ENCODE data around the gene FAN1. TPM values are rescaled to one million over a fixed set of nuclear protein-coding genes. Genes with fewer than 3 reads are reported as not detected.

Gene FAN1
- polyA plus RNA-seq, 4 donors, result 3.2 to 18.2 (median 8.8) TPM

- H3K27me3 ChIP-seq (ENCODE audit: control insufficient read depth in 3 of 3, insufficient read depth in 3 of 3, low read length in 3 of 3), result no peaks in the 10 kb centered on the region
- peaks cover 12 to 58% (median 36%) of the 10 kb centered on the region in 3 donors for H3K36me3 ChIP-seq (ENCODE audit: control insufficient read depth in 3 of 3, insufficient read depth in 2 of 3, low read depth in 1 of 3, low read length in 3 of 3)
- 82 to 87% (median 84%) methylated on average over 6 of the region's 6 CpGs for WGBS, 3 donors
- H3K4me3 ChIP-seq (ENCODE audit: low read depth in 1 of 3, low read length in 3 of 3), result no peak overlapping the region
- no peaks in the 10 kb centered on the region for H3K9me3 ChIP-seq (ENCODE audit: control insufficient read depth in 2 of 2, insufficient read depth in 1 of 2, low read depth in 1 of 2, low read length in 1 of 2)
- no peak overlapping the region for H3K27ac ChIP-seq (ENCODE audit: low read depth in 1 of 3, low read length in 2 of 3)
- no peaks in the 10 kb centered on the region for H3K4me1 ChIP-seq (ENCODE audit: control insufficient read depth in 3 of 3, insufficient read depth in 2 of 3, low read depth in 1 of 3, low read length in 2 of 3)
- no peak for FAIRE-seq
- peak; percentile 8 to 29 for DNase-seq
Observed at GRCh38 chr15:30956216-30957124, 52.8 kb downstream of the FAN1 start.

DNA sequence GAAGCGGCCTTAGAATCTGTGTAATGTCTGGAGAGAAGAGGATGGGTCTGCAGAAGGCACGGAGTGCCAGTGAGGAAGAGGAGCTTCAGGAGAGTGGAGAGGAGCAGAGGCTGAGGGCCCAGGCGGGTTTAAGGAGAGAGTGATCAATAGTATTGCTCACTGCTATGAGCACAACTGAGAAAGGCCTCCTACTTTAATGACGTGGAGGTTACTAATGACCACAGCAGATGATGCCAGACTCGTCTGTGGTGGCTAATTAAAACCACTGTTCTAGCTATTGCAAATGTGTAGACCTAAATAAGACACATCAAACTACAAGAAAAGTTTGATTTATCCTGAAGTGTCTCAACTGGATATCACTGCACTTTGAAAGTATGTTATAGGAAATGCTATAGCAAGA lies 54.5 kb downstream of the FAN1 start:
- Histone ChIP-seq H3K4me3 (ENCODE audit: low read depth in 1 of 3, low read length in 3 of 3) (no peak overlapping the region), H3K27ac (ENCODE audit: low read depth in 1 of 3, low read length in 2 of 3) (no peak overlapping the region), H3K4me1 (ENCODE audit: control insufficient read depth in 3 of 3, insufficient read depth in 2 of 3, low read depth in 1 of 3, low read length in 2 of 3) (no peaks in the 10 kb centered on the region), H3K27me3 (ENCODE audit: control insufficient read depth in 3 of 3, insufficient read depth in 3 of 3, low read length in 3 of 3) (no peaks in the 10 kb centered on the region), H3K9me3 (ENCODE audit: control insufficient read depth in 2 of 2, insufficient read depth in 1 of 2, low read depth in 1 of 2, low read length in 1 of 2) (no peaks in the 10 kb centered on the region), H3K36me3 (ENCODE audit: control insufficient read depth in 3 of 3, insufficient read depth in 2 of 3, low read depth in 1 of 3, low read length in 3 of 3) (peaks cover 3 to 50% (median 32%) of the 10 kb centered on the region in 3 donors)
- DNase-seq (no peak), FAIRE-seq (no peak)
- 89 to 93% (median 91%) methylated on average over 5 of the region's 5 CpGs for WGBS, 3 donors

GRCh38 chr15:30962079-30962478 lies 58.4 kb downstream of the FAN1 start:
- DNase-seq (no peak), FAIRE-seq (no peak)
- Histone ChIP-seq H3K27ac (ENCODE audit: low read depth in 1 of 3, low read length in 2 of 3) (no peak overlapping the region), H3K4me3 (ENCODE audit: low read depth in 1 of 3, low read length in 3 of 3) (no peak overlapping the region), H3K4me1 (ENCODE audit: control insufficient read depth in 3 of 3, insufficient read depth in 2 of 3, low read depth in 1 of 3, low read length in 2 of 3) (no peaks in the 10 kb centered on the region), H3K9me3 (ENCODE audit: control insufficient read depth in 2 of 2, insufficient read depth in 1 of 2, low read depth in 1 of 2, low read length in 1 of 2) (no peaks in the 10 kb centered on the region), H3K36me3 (ENCODE audit: control insufficient read depth in 3 of 3, insufficient read depth in 2 of 3, low read depth in 1 of 3, low read length in 3 of 3) (peaks cover 5 to 35% (median 26%) of the 10 kb centered on the region in 3 donors), H3K27me3 (ENCODE audit: control insufficient read depth in 3 of 3, insufficient read depth in 3 of 3, low read length in 3 of 3) (no peaks in the 10 kb centered on the region)

- H3K4me3 ChIP-seq (ENCODE audit: low read depth in 1 of 3, low read length in 3 of 3), result no peak overlapping the region
- DNase-seq (no peak), FAIRE-seq (no peak)
- whole genome bisulfite sequencing, 3 donors, result 94 to 96% (median 96%) methylated on average over 3 of the region's 3 CpGs
- H3K27ac ChIP-seq (ENCODE audit: low read depth in 1 of 3, low read length in 2 of 3), result no peak overlapping the region
- peaks cover 5 to 30% (median 25%) of the 10 kb centered on the region in 3 donors for H3K36me3 ChIP-seq (ENCODE audit: control insufficient read depth in 3 of 3, insufficient read depth in 2 of 3, low read depth in 1 of 3, low read length in 3 of 3)
- no peaks in the 10 kb centered on the region for H3K9me3 ChIP-seq (ENCODE audit: control insufficient read depth in 2 of 2, insufficient read depth in 1 of 2, low read depth in 1 of 2, low read length in 1 of 2)
- H3K4me1 ChIP-seq (ENCODE audit: control insufficient read depth in 3 of 3, insufficient read depth in 2 of 3, low read depth in 1 of 3, low read length in 2 of 3), result no peaks in the 10 kb centered on the region
- no peaks in the 10 kb centered on the region for H3K27me3 ChIP-seq (ENCODE audit: control insufficient read depth in 3 of 3, insufficient read depth in 3 of 3, low read length in 3 of 3)
Observed at GRCh38 chr15:30962659-30963058, 58.9 kb downstream of the FAN1 start.

DNA sequence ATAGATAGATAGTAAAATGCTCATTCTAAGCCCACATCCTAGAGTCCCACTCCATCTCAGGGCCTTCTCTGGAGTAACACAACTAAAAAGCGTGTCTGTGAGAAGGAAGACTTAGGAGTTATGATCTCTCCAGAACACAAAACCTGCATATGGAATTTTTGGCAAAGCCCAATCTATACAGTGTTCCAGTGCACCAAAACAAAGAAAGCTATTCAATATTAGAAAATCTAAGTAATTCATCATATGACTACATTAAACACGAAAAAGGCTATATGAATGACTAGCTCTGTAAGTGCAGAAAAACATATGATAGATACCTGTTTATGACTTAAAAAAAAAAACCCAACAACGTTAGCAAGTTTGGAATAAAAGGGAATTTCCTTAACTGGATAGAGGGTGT lies 60.0 kb downstream of the FAN1 start:
- FAIRE-seq (no peak), DNase-seq (no peak)
- Histone ChIP-seq H3K36me3 (ENCODE audit: control insufficient read depth in 3 of 3, insufficient read depth in 2 of 3, low read depth in 1 of 3, low read length in 3 of 3) (peaks cover 5 to 26% (median 23%) of the 10 kb centered on the region in 3 donors), H3K27ac (ENCODE audit: low read depth in 1 of 3, low read length in 2 of 3) (no peak overlapping the region), H3K4me1 (ENCODE audit: control insufficient read depth in 3 of 3, insufficient read depth in 2 of 3, low read depth in 1 of 3, low read length in 2 of 3) (no peaks in the 10 kb centered on the region), H3K27me3 (ENCODE audit: control insufficient read depth in 3 of 3, insufficient read depth in 3 of 3, low read length in 3 of 3) (no peaks in the 10 kb centered on the region), H3K9me3 (ENCODE audit: control insufficient read depth in 2 of 2, insufficient read depth in 1 of 2, low read depth in 1 of 2, low read length in 1 of 2) (no peaks in the 10 kb centered on the region), H3K4me3 (ENCODE audit: low read depth in 1 of 3, low read length in 3 of 3) (no peak overlapping the region)
- WGBS, 3 donors, result 75 to 79% (median 79%) methylated on average over 3 of the region's 3 CpGs

DNA sequence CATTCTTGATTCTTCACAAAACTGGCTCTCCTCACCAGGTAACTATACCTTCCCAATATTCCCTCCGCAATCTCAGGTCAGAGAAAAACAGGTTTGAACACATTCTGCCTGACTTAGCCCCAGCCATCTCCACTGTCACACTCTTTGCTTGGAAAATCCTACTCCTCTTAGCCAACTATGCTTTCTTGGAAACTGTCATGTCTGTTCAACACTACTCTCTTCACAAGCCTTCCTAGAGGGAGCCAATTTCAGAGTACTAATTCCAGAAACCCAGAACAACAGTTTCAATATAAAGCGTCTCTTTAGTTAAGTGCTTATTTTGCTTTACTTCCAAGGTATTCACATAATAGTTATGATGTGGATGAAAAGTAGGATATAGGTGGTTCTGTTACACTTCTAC lies 66.0 kb downstream of the FAN1 start:
- Histone ChIP-seq H3K9me3 (ENCODE audit: control insufficient read depth in 2 of 2, insufficient read depth in 1 of 2, low read depth in 1 of 2, low read length in 1 of 2) (no peaks in the 10 kb centered on the region), H3K4me1 (ENCODE audit: control insufficient read depth in 3 of 3, insufficient read depth in 2 of 3, low read depth in 1 of 3, low read length in 2 of 3) (no peaks in the 10 kb centered on the region), H3K27ac (ENCODE audit: low read depth in 1 of 3, low read length in 2 of 3) (no peak overlapping the region), H3K4me3 (ENCODE audit: low read depth in 1 of 3, low read length in 3 of 3) (no peak overlapping the region), H3K27me3 (ENCODE audit: control insufficient read depth in 3 of 3, insufficient read depth in 3 of 3, low read length in 3 of 3) (no peaks in the 10 kb centered on the region), H3K36me3 (ENCODE audit: control insufficient read depth in 3 of 3, insufficient read depth in 2 of 3, low read depth in 1 of 3, low read length in 3 of 3) (peaks cover 3 to 21% (median 6%) of the 10 kb centered on the region in 3 donors)
- FAIRE-seq (no peak), DNase-seq (no peak)
- 95 to 98% (median 97%) methylated on average over 2 of the region's 2 CpGs for WGBS, 3 donors

DNA sequence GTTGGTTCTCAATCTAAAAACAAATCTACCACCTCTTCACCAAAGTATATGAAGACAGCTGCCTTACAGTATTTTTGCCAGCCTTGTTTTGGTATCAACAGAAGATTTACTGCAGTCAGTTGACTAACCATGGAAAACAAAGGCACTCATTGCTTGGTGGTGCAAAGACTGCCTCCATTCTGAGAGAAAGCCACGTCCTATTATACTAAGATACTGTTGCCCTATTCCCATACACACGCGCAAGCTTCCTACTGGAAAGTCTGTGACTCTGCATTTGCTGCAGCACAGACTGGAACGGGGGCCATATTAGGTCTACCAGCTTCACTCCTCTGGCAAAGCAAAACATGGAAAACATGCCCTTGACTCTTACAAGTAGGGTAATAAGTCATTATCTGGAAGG lies 69.7 kb downstream of the FAN1 start:
- H3K4me3 ChIP-seq (ENCODE audit: low read depth in 1 of 3, low read length in 3 of 3), result no peak overlapping the region
- H3K36me3 ChIP-seq (ENCODE audit: control insufficient read depth in 3 of 3, insufficient read depth in 2 of 3, low read depth in 1 of 3, low read length in 3 of 3), result peaks cover 6 to 15% (median 6%) of the 10 kb centered on the region in 3 donors
- DNase-seq (no peak), FAIRE-seq (no peak)
- WGBS, 3 donors, result 95 to 98% (median 97%) methylated on average over 4 of the region's 4 CpGs
- no peaks in the 10 kb centered on the region for H3K27me3 ChIP-seq (ENCODE audit: control insufficient read depth in 3 of 3, insufficient read depth in 3 of 3, low read length in 3 of 3)
- no peak overlapping the region for H3K27ac ChIP-seq (ENCODE audit: low read depth in 1 of 3, low read length in 2 of 3)
- H3K9me3 ChIP-seq (ENCODE audit: control insufficient read depth in 2 of 2, insufficient read depth in 1 of 2, low read depth in 1 of 2, low read length in 1 of 2), result no peaks in the 10 kb centered on the region
- H3K4me1 ChIP-seq (ENCODE audit: control insufficient read depth in 3 of 3, insufficient read depth in 2 of 3, low read depth in 1 of 3, low read length in 2 of 3), result peaks cover 0 to 2% (median 0%) of the 10 kb centered on the region in 3 donors

- FAIRE-seq (no peak), DNase-seq (no peak)
- Histone ChIP-seq H3K4me1 (ENCODE audit: control insufficient read depth in 3 of 3, insufficient read depth in 2 of 3, low read depth in 1 of 3, low read length in 2 of 3) (peaks cover 0 to 3% (median 0%) of the 10 kb centered on the region in 3 donors), H3K9me3 (ENCODE audit: control insufficient read depth in 2 of 2, insufficient read depth in 1 of 2, low read depth in 1 of 2, low read length in 1 of 2) (no peaks in the 10 kb centered on the region), H3K27ac (ENCODE audit: low read depth in 1 of 3, low read length in 2 of 3) (no peak overlapping the region), H3K27me3 (ENCODE audit: control insufficient read depth in 3 of 3, insufficient read depth in 3 of 3, low read length in 3 of 3) (no peaks in the 10 kb centered on the region), H3K4me3 (ENCODE audit: low read depth in 1 of 3, low read length in 3 of 3) (no peak overlapping the region), H3K36me3 (ENCODE audit: control insufficient read depth in 3 of 3, insufficient read depth in 2 of 3, low read depth in 1 of 3, low read length in 3 of 3) (peaks cover 6 to 14% (median 7%) of the 10 kb centered on the region in 3 donors)
- 85 to 90% (median 88%) methylated on average over 5 of the region's 5 CpGs for WGBS, 3 donors
Observed at GRCh38 chr15:30974112-30974511, 70.4 kb downstream of the FAN1 start.
